HepG2 (cell line): Measurements from ENCODE around the gene CAMK2D. TPM values are rescaled to one million over a fixed set of nuclear protein-coding genes. Genes with fewer than 3 reads are reported as not detected.

ENCODE experiments used
- ATAC-seq: fragments of 200-7000 bp; cut with Tn5 transposase; 3 replicates; pipeline ENCODE4 v1.9.1; 2020; ENCODE audit warnings: mild to moderate bottlenecking, moderate library complexity
- BruUV-seq: library from RNA; stranded (reverse); fragments of 400-500 nt; replicated peaks from 2 replicates; lab custom pipeline; 2021; lab: Mats Ljungman, UMichigan
- CTCF ChIA-PET: fragments of 300-600 bp; formaldehyde crosslinking; extraction: SDS; loops from one replicate; lab custom pipeline; 2021; ENCODE audit warnings: low total read pairs, inconsistent platforms, low intra/inter-chr PET ratio; lab: Yijun Ruan, JAX
- POLR2A ChIA-PET: fragments of 350-600 bp; sonication (Branson Sonifier 250); formaldehyde crosslinking; loops from one replicate; lab custom pipeline; 2020; ENCODE audit warnings: antibody characterized with exemption, inconsistent platforms; lab: Yijun Ruan, JAX
- DNase-seq: peaks from one replicate; pipeline ENCODE4 v3.0.0-alpha.2; 2015; ENCODE audit warnings: low spot score
- FAIRE-seq: peaks from 3 replicates; lab custom pipeline; 2011; peaks lifted over from hg19 to GRCh38; lab: Jason Lieb, UNC
- H2AFZ ChIP-seq: one replicate; pipeline ENCODE4 v1.6.1; 2011; ENCODE audit warnings: low read length, inconsistent platforms
- H3K27ac ChIP-seq: fragments of 300-600 bp; 3 replicates; pipeline ENCODE4 v1.8.0; 2011; ENCODE audit warnings: mixed run types, mild to moderate bottlenecking, mixed read lengths, low read length, inconsistent platforms; ENCODE audit not compliant: insufficient read depth; ENCODE audit errors: extremely low read length
- H3K27me3 ChIP-seq, 2 experiments: fragments of 200-600 bp in 1 of 2; 2 replicates in 1 of 2; 3 replicates in 1 of 2; pipeline versions ENCODE4 v1.6.0 to v1.8.0; 2011; ENCODE audit warnings: low read length in 2 of 2, mild to moderate bottlenecking in 2 of 2, moderate library complexity in 2 of 2, inconsistent platforms in 1 of 2; ENCODE audit not compliant: insufficient read depth in 2 of 2, control insufficient read depth in 1 of 2
- H3K36me3 ChIP-seq, 2 experiments: fragments of 200-600 bp in 1 of 2; replicated peaks in 1 of 2; 2 replicates in 1 of 2; 3 replicates in 1 of 2; pipeline versions ENCODE4 v1.5.1 to v1.8.0; 2011; ENCODE audit warnings: low read length in 2 of 2, inconsistent platforms in 1 of 2; ENCODE audit not compliant: insufficient read depth in 2 of 2, control insufficient read depth in 1 of 2
- H3K4me1 ChIP-seq: 2 replicates; pipeline ENCODE4 v1.5.1; 2012; ENCODE audit warnings: low read length, inconsistent platforms; ENCODE audit not compliant: insufficient read depth
- H3K4me2 ChIP-seq: 2 replicates; pipeline ENCODE4 v1.6.0; 2011; ENCODE audit warnings: low read depth, low read length, inconsistent platforms
- H3K4me3 ChIP-seq, 3 experiments: fragments of 200-600 bp in 1 of 3; sonication (generic), shearing (Covaris generic) in 1 of 3; replicated peaks in 1 of 3; 2 replicates each; pipeline ENCODE4 v1.5.1; 2011 to 2016; ENCODE audit warnings: low read length in 3 of 3, inconsistent platforms in 2 of 3, low read depth in 2 of 3, mild to moderate bottlenecking in 2 of 3, control low read depth in 1 of 3, mixed read lengths in 1 of 3; ENCODE audit not compliant: insufficient read depth in 1 of 3
- H3K79me2 ChIP-seq: one replicate; pipeline ENCODE4 v1.6.1; 2011; ENCODE audit warnings: low read length, inconsistent platforms; ENCODE audit not compliant: insufficient read depth
- H3K9ac ChIP-seq: 2 replicates; pipeline ENCODE4 v1.6.0; 2011; ENCODE audit warnings: mild to moderate bottlenecking, low read depth, low read length, inconsistent platforms; ENCODE audit not compliant: insufficient read depth
- H3K9me3 ChIP-seq: 2 replicates; pipeline ENCODE4 v1.5.1; 2012; ENCODE audit warnings: mild to moderate bottlenecking, low read length
- H4K20me1 ChIP-seq: 2 replicates; pipeline ENCODE4 v1.6.0; 2011; ENCODE audit warnings: inconsistent platforms, mild to moderate bottlenecking, low read length, moderate library complexity; ENCODE audit not compliant: insufficient read depth
- ARNTL ChIP-seq: sonication (generic); formaldehyde crosslinking; IDR thresholded peaks from 2 replicates; pipeline ENCODE4 v1.4.0; 2020; ENCODE audit warnings: mild to moderate bottlenecking, missing genetic modification reagents
- CERS6 ChIP-seq: sonication (generic); formaldehyde crosslinking; IDR thresholded peaks from 2 replicates; pipeline ENCODE4 v1.5.0; 2020; ENCODE audit warnings: missing genetic modification reagents
- MBNL3 ChIP-seq: fragments of 250-450 bp; sonication (Bioruptor Pico); conservative IDR thresholded peaks from 2 replicates; pipeline ENCODE4 v1.8.0; 2022; ENCODE audit warnings: mild to moderate bottlenecking, inconsistent platforms
- PRDM4 ChIP-seq: sonication (generic); formaldehyde crosslinking; IDR thresholded peaks from 2 replicates; pipeline ENCODE4 v1.9.0; 2021; ENCODE audit warnings: missing genetic modification reagents, borderline replicate concordance
- RFX1 ChIP-seq: fragments of 450-650 bp; IDR thresholded peaks from 2 replicates; pipeline ENCODE4 v1.6.1; 2017
- THAP9 ChIP-seq: sonication (generic); formaldehyde crosslinking; IDR thresholded peaks from 2 replicates; pipeline ENCODE4; 2020; ENCODE audit warnings: missing genetic modification reagents, mild to moderate bottlenecking, borderline replicate concordance
- TRAFD1 ChIP-seq: sonication (generic); formaldehyde crosslinking; IDR thresholded peaks from 2 replicates; pipeline ENCODE4 v1.5.1; 2020; ENCODE audit warnings: missing genetic modification reagents, mild to moderate bottlenecking, borderline replicate concordance
- TSC22D2 ChIP-seq: sonication (generic); formaldehyde crosslinking; IDR thresholded peaks from 2 replicates; pipeline ENCODE4 v1.5.1; 2020; ENCODE audit warnings: missing genetic modification reagents, mild to moderate bottlenecking, borderline replicate concordance
- UBTF ChIP-seq: sonication (generic); formaldehyde crosslinking; IDR thresholded peaks from 2 replicates; pipeline ENCODE4 v1.4.0; 2020; ENCODE audit warnings: mild to moderate bottlenecking, missing genetic modification reagents
- ZBTB33 ChIP-seq: sonication (generic); formaldehyde crosslinking; IDR thresholded peaks from 2 replicates; pipeline ENCODE4 v1.4.0; 2020; ENCODE audit warnings: missing genetic modification reagents
- ZNF740 ChIP-seq: sonication (generic); formaldehyde crosslinking; IDR thresholded peaks from 2 replicates; pipeline ENCODE4 v1.4.0; 2020; ENCODE audit warnings: missing genetic modification reagents
- WGBS: methylation state at CpG from one replicate; pipeline ENCODE4 v1.1.6; 2017; ENCODE audit warnings: low lambda C conversion rate; 5-methylcytosine and 5-hydroxymethylcytosine counted together
- in situ Hi-C: cut with HindIII; loops from 2 replicates; pipeline ENCODE4 v1.10.0; 2017; ENCODE audit warnings: low pct_unique_long_range_greater_than_20kb; ENCODE audit not compliant: extremely low pct_ligation_motif_present
- intact Hi-C: fragments of 100-400 bp; cut with micrococcal nuclease; formaldehyde crosslinking; loops from one replicate; pipeline ENCODE4 v1.10.0; 2022; ENCODE audit not compliant: unreplicated experiment
- polyA plus RNA-seq, 8 experiments: library from polyadenylated mRNA; depleted of rRNA in 3 of 8; stranded (reverse) in 7 of 8; unstranded in 1 of 8; fragments of >200 nt; fragmentation: Illumina TruSeq in 4 of 8; extraction: Trizol in 4 of 8; gene quantifications; 2 replicates each; pipeline versions ENCODE4 v1.2.1 to v1.2.3, GENCODE V29; 2011 to 2016; ENCODE audit warnings: low read depth in 4 of 8, missing spikeins in 1 of 8, mixed read lengths in 1 of 8; ENCODE audit not compliant: insufficient read depth in 1 of 8
- total RNA-seq, 5 experiments: library from RNA; depleted of rRNA; stranded (reverse); fragments of >200 nt; fragmentation: Illumina TruSeq; extraction: Trizol; gene quantifications; 2 replicates each; pipeline ENCODE4 v1.2.3, GENCODE V29; 2016; ENCODE audit warnings: low read depth in 1 of 5

Gene CAMK2D
- total and polyA plus RNA-seq, 2 of the 13 experiments (the other 11 are each of a cell fraction or from before 2014, with no cell fraction given), result 18.0 to 65.4 TPM

GRCh38 chr4:113502476-113502875 lies 259.1 kb downstream of the CAMK2D start:
- Histone ChIP-seq H3K36me3 (peaks cover 1 to 4% of the 10 kb centered on the region in 2 experiments; a peak in 3 of 5 replicates), H3K27ac (no peak overlapping the region), H3K4me2 (no peak overlapping the region), H3K27me3 (no peaks in the 10 kb centered on the region), H3K4me1 (peaks cover 10% of the 10 kb centered on the region), H3K79me2 (no peaks in the 10 kb centered on the region), H3K9me3 (no peaks in the 10 kb centered on the region), H3K9ac (no peak overlapping the region), H4K20me1 (no peaks in the 10 kb centered on the region), H3K4me3 (no peak overlapping the region), H2AFZ (no peak overlapping the region)
- FAIRE-seq, result no peak
- 95% methylated on average over 1 of the region's 1 CpG for WGBS
- ChIA-PET CTCF (no interaction called here), POLR2A (no interaction called here)
- in situ Hi-C loops, result no loop called here
- no TSS peak for BruUV-seq
- no peak for ATAC-seq
- intact Hi-C loops, result no loop called here
- peak; percentile 12 for DNase-seq
- TF ChIP-seq UBTF (CRISPR knock-in tag) (no peak), ZBTB33 (CRISPR knock-in tag) (no peak), CERS6 (no peak), ZNF740 (CRISPR knock-in tag) (no peak), RFX1 (no peak), TRAFD1 (CRISPR knock-in tag) (no peak), ARNTL (CRISPR knock-in tag) (no peak), PRDM4 (CRISPR knock-in tag) (no peak), THAP9 (CRISPR knock-in tag) (no peak), TSC22D2 (no peak), MBNL3 (CRISPR knock-in tag) (no peak)
